MM.1S (cell line): ENCODE data around the gene CCDC83.

Source experiments
- DNase-seq: peaks from one replicate; pipeline ENCODE4 v3.0.0-alpha.2; 2015
- H2AFZ ChIP-seq: fragments of 300-600 bp; sonication (generic); 2 replicates; pipeline ENCODE4 v1.6.0; 2016; ENCODE audit warnings: antibody characterized with exemption, low read length
- H3F3A ChIP-seq: fragments of 300-600 bp; sonication (generic); 2 replicates; pipeline ENCODE4 v1.6.1; 2016; ENCODE audit warnings: mild to moderate bottlenecking, antibody characterized with exemption, low read length, moderate library complexity, mixed read lengths; ENCODE audit not compliant: insufficient read depth
- H3K27ac ChIP-seq: fragments of 300-600 bp; sonication (generic); 2 replicates; pipeline ENCODE4 v1.5.1; 2016; ENCODE audit warnings: mild to moderate bottlenecking, low read length
- H3K27me3 ChIP-seq: fragments of 300-600 bp; sonication (generic); replicated peaks from 2 replicates; pipeline ENCODE4 v1.6.0; 2016; ENCODE audit warnings: low read length; ENCODE audit not compliant: insufficient read depth
- H3K36me3 ChIP-seq: fragments of 300-600 bp; sonication (generic); replicated peaks from 2 replicates; pipeline ENCODE4 v1.6.1; 2016; ENCODE audit warnings: mild to moderate bottlenecking, low read length, mixed read lengths; ENCODE audit not compliant: insufficient read depth
- H3K4me1 ChIP-seq: fragments of 300-600 bp; sonication (generic); 2 replicates; pipeline ENCODE4 v1.6.1; 2016; ENCODE audit warnings: low read length, mixed read lengths
- H3K4me2 ChIP-seq: fragments of 300-600 bp; sonication (generic); 2 replicates; pipeline ENCODE4 v1.6.0; 2016; ENCODE audit warnings: low read depth, low read length
- H3K4me3 ChIP-seq: fragments of 300-600 bp; sonication (generic); 2 replicates; pipeline ENCODE4 v1.5.1; 2016; ENCODE audit warnings: low read length, mixed read lengths
- H3K79me2 ChIP-seq: fragments of 300-600 bp; sonication (generic); 2 replicates; pipeline ENCODE4 v1.6.1; 2016; ENCODE audit warnings: mixed run types, low read length, mixed read lengths
- H3K9ac ChIP-seq: fragments of 300-600 bp; sonication (generic); 2 replicates; pipeline ENCODE4 v1.6.1; 2016; ENCODE audit warnings: low read length, mixed read lengths
- H3K9me2 ChIP-seq: fragments of 300-600 bp; sonication (generic); replicated peaks from 2 replicates; pipeline ENCODE4 v1.6.1; 2016; ENCODE audit warnings: mild to moderate bottlenecking, low read length, mixed read lengths; ENCODE audit not compliant: insufficient read depth
- H3K9me3 ChIP-seq: fragments of 300-600 bp; sonication (generic); replicated peaks from 2 replicates; pipeline ENCODE4 v1.6.1; 2016; ENCODE audit warnings: mild to moderate bottlenecking, low read length, mixed read lengths; ENCODE audit not compliant: insufficient read depth
- H4K20me1 ChIP-seq: fragments of 300-600 bp; sonication (generic); 2 replicates; pipeline ENCODE4 v1.6.1; 2016; ENCODE audit warnings: mild to moderate bottlenecking, low read length, moderate library complexity, mixed read lengths; ENCODE audit not compliant: insufficient read depth
- EZH2 ChIP-seq: fragments of 300-600 bp; sonication (generic); optimal IDR thresholded peaks from 2 replicates; pipeline ENCODE3; 2017; ENCODE audit warnings: low read depth, mild to moderate bottlenecking, antibody characterized with exemption, low read length, mixed read lengths
- EZH2phosphoT487 ChIP-seq: fragments of 300-600 bp; sonication (generic); IDR thresholded peaks from 2 replicates; pipeline ENCODE4 v1.6.1; 2018; ENCODE audit warnings: antibody characterized with exemption, low read length
- TF ChIP-seq, protein P1 (sequence below): fragments of 300-600 bp; sonication (generic); IDR thresholded peaks from 2 replicates; pipeline ENCODE4 v1.5.1; 2016; ENCODE audit warnings: antibody characterized with exemption, low read length, mixed read lengths

The CCDC83 gene

DNA sequence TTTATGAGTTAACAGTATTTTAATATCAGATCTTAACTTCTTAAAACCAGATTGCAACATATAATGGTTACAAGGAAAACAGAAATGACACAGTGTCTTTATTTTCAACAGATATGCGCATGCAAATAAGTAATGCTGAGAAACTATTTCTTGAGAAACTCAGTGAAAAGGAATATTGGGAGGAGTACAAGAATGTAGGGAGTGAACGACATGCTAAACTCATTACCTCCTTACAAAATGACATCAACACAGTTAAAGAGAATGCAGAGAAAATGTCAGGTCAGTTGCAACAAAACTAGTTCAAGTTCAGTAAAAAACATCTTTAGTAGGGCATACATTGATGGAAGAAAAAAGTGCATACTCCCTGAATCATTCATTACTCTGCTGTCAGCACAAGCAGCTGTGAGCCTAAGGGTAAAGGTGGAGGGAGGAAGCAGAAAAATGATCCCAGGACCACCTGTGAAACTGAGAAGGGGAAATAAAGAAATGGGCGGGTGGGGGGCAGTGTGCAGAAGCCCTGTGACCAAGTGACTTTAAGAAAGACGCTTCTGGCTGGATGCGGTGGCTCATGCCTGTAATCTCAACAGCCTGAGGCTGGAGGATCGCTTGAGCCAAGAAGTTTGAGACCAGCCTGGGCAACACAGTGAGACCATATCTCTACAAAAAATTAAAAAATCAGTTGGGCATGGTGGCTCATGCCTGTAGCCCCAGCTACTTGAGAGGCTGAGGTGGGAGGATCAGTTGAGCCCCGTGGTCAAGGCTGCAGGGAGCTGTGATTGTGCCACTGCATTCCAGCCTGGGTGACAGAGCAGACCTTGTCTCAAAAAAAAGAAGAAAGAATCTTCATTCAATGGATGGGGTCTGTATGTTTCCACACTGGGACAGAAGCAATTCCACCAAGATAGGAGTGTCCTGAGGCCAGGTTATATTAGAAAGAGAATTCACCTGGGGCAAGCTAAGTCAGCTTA is 31.2 kb downstream of the CCDC83 start:
- H3K36me3 ChIP-seq, result no peaks in the 10 kb centered on the region
- H3K4me1 ChIP-seq, result no peaks in the 10 kb centered on the region
- H3K9me2 ChIP-seq, result no peaks in the 10 kb centered on the region
- H3K27me3 ChIP-seq, result no peaks in the 10 kb centered on the region
- DNase-seq, result no peak
- no peak overlapping the region for H3K4me2 ChIP-seq
- H3K9me3 ChIP-seq, result no peaks in the 10 kb centered on the region
- H3K79me2 ChIP-seq, result no peaks in the 10 kb centered on the region
- TF ChIP-seq, protein P1, sequence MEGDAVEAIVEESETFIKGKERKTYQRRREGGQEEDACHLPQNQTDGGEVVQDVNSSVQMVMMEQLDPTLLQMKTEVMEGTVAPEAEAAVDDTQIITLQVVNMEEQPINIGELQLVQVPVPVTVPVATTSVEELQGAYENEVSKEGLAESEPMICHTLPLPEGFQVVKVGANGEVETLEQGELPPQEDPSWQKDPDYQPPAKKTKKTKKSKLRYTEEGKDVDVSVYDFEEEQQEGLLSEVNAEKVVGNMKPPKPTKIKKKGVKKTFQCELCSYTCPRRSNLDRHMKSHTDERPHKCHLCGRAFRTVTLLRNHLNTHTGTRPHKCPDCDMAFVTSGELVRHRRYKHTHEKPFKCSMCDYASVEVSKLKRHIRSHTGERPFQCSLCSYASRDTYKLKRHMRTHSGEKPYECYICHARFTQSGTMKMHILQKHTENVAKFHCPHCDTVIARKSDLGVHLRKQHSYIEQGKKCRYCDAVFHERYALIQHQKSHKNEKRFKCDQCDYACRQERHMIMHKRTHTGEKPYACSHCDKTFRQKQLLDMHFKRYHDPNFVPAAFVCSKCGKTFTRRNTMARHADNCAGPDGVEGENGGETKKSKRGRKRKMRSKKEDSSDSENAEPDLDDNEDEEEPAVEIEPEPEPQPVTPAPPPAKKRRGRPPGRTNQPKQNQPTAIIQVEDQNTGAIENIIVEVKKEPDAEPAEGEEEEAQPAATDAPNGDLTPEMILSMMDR, result no peak
- TF ChIP-seq EZH2phosphoT487 (no peak), EZH2 (no peak)
- H2AFZ ChIP-seq, result no peak overlapping the region
- H3K9ac ChIP-seq, result no peak overlapping the region
- H3K27ac ChIP-seq, result no peak overlapping the region
- no peaks in the 10 kb centered on the region for H3F3A ChIP-seq
- H3K4me3 ChIP-seq, result no peak overlapping the region
- H4K20me1 ChIP-seq, result no peaks in the 10 kb centered on the region

DNA sequence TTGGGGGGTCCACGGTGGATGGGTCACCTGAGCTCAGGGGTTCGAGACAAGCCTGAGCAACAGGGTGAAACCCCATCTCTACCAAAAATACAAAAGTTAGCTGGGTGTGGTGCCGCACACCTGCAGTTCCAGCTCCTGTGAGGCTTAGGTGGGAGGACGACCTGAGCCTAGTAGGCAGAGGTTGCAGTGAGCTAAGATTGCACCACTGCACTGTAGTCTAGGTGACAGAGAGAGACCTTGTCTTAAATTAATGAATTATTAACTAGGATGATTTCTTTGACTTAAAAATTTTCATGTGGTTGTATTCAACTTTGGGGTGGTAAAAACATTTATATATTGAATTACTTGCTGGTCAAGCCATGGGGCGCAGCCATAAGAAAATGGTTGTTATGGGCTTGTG is 33.9 kb downstream of the CCDC83 start:
- H3K79me2 ChIP-seq, result no peaks in the 10 kb centered on the region
- H3K9me2 ChIP-seq, result no peaks in the 10 kb centered on the region
- no peak overlapping the region for H3K4me3 ChIP-seq
- H3F3A ChIP-seq, result no peaks in the 10 kb centered on the region
- no peak overlapping the region for H3K27ac ChIP-seq
- TF ChIP-seq EZH2phosphoT487 (no peak), EZH2 (no peak)
- TF ChIP-seq, protein P1, result no peak
- H3K4me1 ChIP-seq, result no peaks in the 10 kb centered on the region
- H3K4me2 ChIP-seq, result no peak overlapping the region
- DNase-seq, result no peak
- no peaks in the 10 kb centered on the region for H3K27me3 ChIP-seq
- H3K36me3 ChIP-seq, result no peaks in the 10 kb centered on the region
- H3K9ac ChIP-seq, result no peak overlapping the region
- no peak overlapping the region for H2AFZ ChIP-seq
- H3K9me3 ChIP-seq, result no peaks in the 10 kb centered on the region
- no peaks in the 10 kb centered on the region for H4K20me1 ChIP-seq

DNA sequence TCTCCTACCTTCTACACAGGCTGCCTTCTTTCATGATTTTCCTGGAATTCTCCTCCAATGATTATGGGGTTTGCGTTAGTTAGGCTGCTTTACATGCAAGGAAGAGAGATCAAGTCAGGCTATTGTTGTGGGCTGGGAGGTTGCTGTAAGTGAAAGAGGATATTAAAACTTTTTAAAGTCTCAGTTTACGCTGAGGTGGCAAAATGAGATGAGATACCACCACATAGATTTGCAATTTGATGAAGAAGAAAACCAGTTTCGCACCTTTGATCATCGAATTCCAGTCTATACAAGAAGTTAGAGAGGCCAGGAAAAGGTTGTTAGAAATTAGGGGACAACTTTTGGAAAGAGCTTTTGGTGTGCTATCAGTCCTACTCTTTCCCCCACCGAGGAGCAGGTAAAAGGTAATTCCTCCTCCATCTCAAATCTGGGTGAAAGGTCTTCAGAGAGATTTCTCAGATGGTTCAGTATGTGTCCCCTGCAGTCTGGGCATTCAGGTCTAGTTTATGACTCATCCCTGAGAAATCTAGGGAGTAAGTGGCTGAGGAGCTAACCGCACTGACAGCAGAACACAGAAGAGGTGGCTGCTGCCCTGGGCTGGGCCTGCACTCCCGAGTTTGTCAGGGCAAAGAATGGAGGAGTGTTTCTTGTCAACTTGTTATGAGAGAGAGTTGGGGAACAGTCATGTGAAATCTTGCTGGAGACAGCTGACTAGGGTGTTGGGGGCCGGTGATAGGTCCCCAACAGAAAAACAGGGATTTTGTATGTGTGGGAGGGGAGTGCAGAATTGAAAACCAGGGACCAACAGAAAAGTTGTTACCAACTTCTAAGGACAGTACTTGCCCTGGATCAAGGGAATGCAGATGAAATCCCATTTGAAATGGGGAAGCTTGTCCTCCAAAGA is 34.7 kb downstream of the CCDC83 start:
- TF ChIP-seq EZH2 (no peak), EZH2phosphoT487 (no peak)
- TF ChIP-seq, protein P1, result no peak
- no peak overlapping the region for H3K4me3 ChIP-seq
- no peaks in the 10 kb centered on the region for H4K20me1 ChIP-seq
- no peak for DNase-seq
- H3K9me3 ChIP-seq, result no peaks in the 10 kb centered on the region
- H3K4me2 ChIP-seq, result no peak overlapping the region
- no peaks in the 10 kb centered on the region for H3F3A ChIP-seq
- no peak overlapping the region for H3K9ac ChIP-seq
- no peaks in the 10 kb centered on the region for H3K9me2 ChIP-seq
- no peak overlapping the region for H2AFZ ChIP-seq
- no peaks in the 10 kb centered on the region for H3K4me1 ChIP-seq
- H3K79me2 ChIP-seq, result no peaks in the 10 kb centered on the region
- H3K27ac ChIP-seq, result no peak overlapping the region
- no peaks in the 10 kb centered on the region for H3K36me3 ChIP-seq
- no peaks in the 10 kb centered on the region for H3K27me3 ChIP-seq
